Sigmoid colon (tissue), 7 donors: ENCODE results near the gene GJA9. TPM values are rescaled to one million over a fixed set of nuclear protein-coding genes. Genes with fewer than 3 reads are reported as not detected.

Experiments used
- DNase-seq: peaks from one replicate; pipeline ENCODE4 v3.0.0-alpha.2; 2019
- H3K27ac ChIP-seq, 4 donors: fragments of 200-600 bp; sonication (generic); one replicate each; pipeline ENCODE4 v1.5.1; 2016 to 2019; ENCODE audit warnings: mild to moderate bottlenecking in 1 of 4
- H3K27me3 ChIP-seq, 3 donors: fragments of 200-600 bp; sonication (generic); one replicate each; pipeline ENCODE4 v1.5.1; 2019; ENCODE audit warnings: mild to moderate bottlenecking in 1 of 3
- H3K36me3 ChIP-seq, 4 donors: fragments of 200-600 bp; sonication (generic); one replicate each; pipeline ENCODE4 v1.5.1; 2016 to 2019
- H3K4me1 ChIP-seq, 4 donors: fragments of 200-600 bp; sonication (generic); one replicate each; pipeline ENCODE4 v1.5.1; 2017 to 2019
- H3K4me3 ChIP-seq, 4 donors: fragments of 200-600 bp; sonication (generic); one replicate each; pipeline ENCODE4 v1.5.1; 2017 to 2019; ENCODE audit warnings: mild to moderate bottlenecking in 2 of 4, moderate library complexity in 1 of 4
- H3K9me3 ChIP-seq, 4 donors: fragments of 200-600 bp in 3 of 4; sonication (generic) in 3 of 4; one replicate each; pipeline versions ENCODE4 v1.5.1 to v1.6.1; 2013 to 2019
- EP300 ChIP-seq, 4 donors: sonication (generic); formaldehyde crosslinking; IDR thresholded peaks; one replicate each; pipeline ENCODE4 v1.6.1; 2017; ENCODE audit warnings: antibody characterized with exemption in 4 of 4
- POLR2A ChIP-seq, 2 donors: fragments of 450-650 bp; IDR thresholded peaks; one replicate each; pipeline ENCODE4 v1.6.1; 2016; ENCODE audit warnings: antibody characterized with exemption in 2 of 2, mild to moderate bottlenecking in 2 of 2, moderate library complexity in 2 of 2
- POLR2AphosphoS5 ChIP-seq, 4 donors: sonication (generic); formaldehyde crosslinking; IDR thresholded peaks; one replicate each; pipeline ENCODE4 v1.6.1; 2017; ENCODE audit warnings: antibody characterized with exemption in 4 of 4
- WGBS, 2 donors: extraction: QIAGEN DNeasy Blood & Tissue Kit; methylation state at CpG; one replicate each; pipeline ENCODE4 v1.1.7; 2013; 5-methylcytosine and 5-hydroxymethylcytosine counted together
- intact Hi-C: fragments of 100-400 bp; cut with DNase I; formaldehyde crosslinking; loops from one replicate; pipeline ENCODE4 v1.15.1; 2023
- polyA plus RNA-seq, 3 donors: library from polyadenylated mRNA; stranded (reverse); fragments of 200-250 nt; gene quantifications; one replicate each; pipeline ENCODE4 v1.2.3, GENCODE V29; 2013
- total RNA-seq, 4 donors: library from RNA; depleted of rRNA; stranded (reverse); fragments of >200 nt; gene quantifications; one replicate each; pipeline ENCODE4 v1.1.0, GENCODE V29; 2016
- TF ChIP-seq, protein P1 (sequence below), 4 experiments: fragments of 450-650 bp in 3 of 4; fragments of 200-600 bp in 1 of 4; IDR thresholded peaks; one replicate each; pipeline ENCODE4 v1.5.1; 2016 to 2019; ENCODE audit warnings: antibody characterized with exemption in 4 of 4, mild to moderate bottlenecking in 3 of 4, moderate library complexity in 2 of 4
- donor health status: healthy with polysubstance abuse.
- donor health status: Bipolar disorder and iron deficiency.
- donor health status: healthy.

The GJA9 gene
- not detected for total RNA-seq
- under 1 TPM in 1 of 3 donors, not detected in 2; 0.50 TPM for polyA plus RNA-seq

DNA sequence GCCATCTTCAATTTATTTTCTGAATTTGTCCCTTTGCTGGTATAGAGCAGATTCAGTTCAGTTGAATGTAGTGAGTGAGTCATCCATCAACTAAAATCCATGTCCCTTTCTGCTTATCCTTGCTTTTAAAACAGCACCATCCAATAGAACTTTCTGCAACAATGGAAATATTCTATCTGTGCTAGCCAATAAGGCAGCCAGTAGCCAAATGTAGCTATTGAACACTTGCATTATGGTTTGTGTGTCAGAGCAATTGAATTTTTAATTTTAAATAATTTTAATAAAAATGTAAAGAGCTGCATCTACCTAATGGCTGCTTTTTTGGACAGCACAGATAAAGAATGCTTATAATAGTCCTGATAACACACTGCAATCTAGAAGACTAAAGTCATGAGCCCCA, at the start of gene GJA9:
TSS of gene GJA9 (minus strand) at position 101 of the 400 bp plus-strand sequence. CDS start 5,489 bp downstream, outside the sequence.
- intact Hi-C loops: no loop called here
- no peaks in the 10 kb centered on the region for H3K4me1 ChIP-seq
- no peak within 1 kb of the TSS for H3K4me3 ChIP-seq
- no peak within 1 kb of the TSS for H3K27ac ChIP-seq
- no peaks in the 10 kb centered on the region for H3K9me3 ChIP-seq
- TF ChIP-seq, protein P1, sequence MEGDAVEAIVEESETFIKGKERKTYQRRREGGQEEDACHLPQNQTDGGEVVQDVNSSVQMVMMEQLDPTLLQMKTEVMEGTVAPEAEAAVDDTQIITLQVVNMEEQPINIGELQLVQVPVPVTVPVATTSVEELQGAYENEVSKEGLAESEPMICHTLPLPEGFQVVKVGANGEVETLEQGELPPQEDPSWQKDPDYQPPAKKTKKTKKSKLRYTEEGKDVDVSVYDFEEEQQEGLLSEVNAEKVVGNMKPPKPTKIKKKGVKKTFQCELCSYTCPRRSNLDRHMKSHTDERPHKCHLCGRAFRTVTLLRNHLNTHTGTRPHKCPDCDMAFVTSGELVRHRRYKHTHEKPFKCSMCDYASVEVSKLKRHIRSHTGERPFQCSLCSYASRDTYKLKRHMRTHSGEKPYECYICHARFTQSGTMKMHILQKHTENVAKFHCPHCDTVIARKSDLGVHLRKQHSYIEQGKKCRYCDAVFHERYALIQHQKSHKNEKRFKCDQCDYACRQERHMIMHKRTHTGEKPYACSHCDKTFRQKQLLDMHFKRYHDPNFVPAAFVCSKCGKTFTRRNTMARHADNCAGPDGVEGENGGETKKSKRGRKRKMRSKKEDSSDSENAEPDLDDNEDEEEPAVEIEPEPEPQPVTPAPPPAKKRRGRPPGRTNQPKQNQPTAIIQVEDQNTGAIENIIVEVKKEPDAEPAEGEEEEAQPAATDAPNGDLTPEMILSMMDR (IDR thresholded peaks at IDR 0.05): no peak
- TF ChIP-seq EP300 (IDR thresholded peaks at IDR 0.05) (no peak), POLR2A (IDR thresholded peaks at IDR 0.05) (no peak), POLR2AphosphoS5 (IDR thresholded peaks at IDR 0.05) (no peak)
- no peaks in the 10 kb centered on the region for H3K36me3 ChIP-seq
- no peak for DNase-seq
- H3K27me3 ChIP-seq: no peaks in the 10 kb centered on the region

DNA sequence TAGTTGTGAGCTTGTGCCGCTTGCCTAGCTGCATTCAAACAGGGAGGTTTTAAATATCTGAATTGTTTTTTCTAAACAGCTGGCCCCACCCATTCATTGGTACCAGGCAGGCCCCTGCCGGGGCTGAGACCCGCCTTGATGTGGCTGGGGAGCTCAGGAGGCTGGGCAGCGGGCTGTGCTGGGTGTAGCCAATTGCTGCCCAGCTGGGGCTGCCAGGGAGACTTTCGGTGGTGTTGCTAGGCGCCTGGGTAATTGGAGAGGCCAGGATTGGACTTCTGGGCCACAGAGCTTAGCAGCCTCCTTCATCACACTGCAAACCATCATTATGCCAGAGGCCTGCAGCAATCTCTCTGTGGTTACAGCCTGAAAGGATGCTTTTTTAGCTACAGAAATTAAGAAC, 48.1 kb upstream of the GJA9 start:
- H3K27ac ChIP-seq: no peak overlapping the region
- 66 to 77% methylated on average over 6 of the region's 6 CpGs for WGBS, 2 donors
- TF ChIP-seq EP300 (IDR thresholded peaks at IDR 0.05) (no peak), POLR2A (IDR thresholded peaks at IDR 0.05) (no peak), POLR2AphosphoS5 (IDR thresholded peaks at IDR 0.05) (no peak)
- TF ChIP-seq, protein P1 (IDR thresholded peaks at IDR 0.05): no peak
- no peaks in the 10 kb centered on the region for H3K4me1 ChIP-seq
- H3K36me3 ChIP-seq: no peaks in the 10 kb centered on the region
- no peaks in the 10 kb centered on the region for H3K9me3 ChIP-seq
- intact Hi-C loops: no loop called here
- no peak for DNase-seq
- H3K4me3 ChIP-seq: no peak overlapping the region
- no peaks in the 10 kb centered on the region for H3K27me3 ChIP-seq

DNA sequence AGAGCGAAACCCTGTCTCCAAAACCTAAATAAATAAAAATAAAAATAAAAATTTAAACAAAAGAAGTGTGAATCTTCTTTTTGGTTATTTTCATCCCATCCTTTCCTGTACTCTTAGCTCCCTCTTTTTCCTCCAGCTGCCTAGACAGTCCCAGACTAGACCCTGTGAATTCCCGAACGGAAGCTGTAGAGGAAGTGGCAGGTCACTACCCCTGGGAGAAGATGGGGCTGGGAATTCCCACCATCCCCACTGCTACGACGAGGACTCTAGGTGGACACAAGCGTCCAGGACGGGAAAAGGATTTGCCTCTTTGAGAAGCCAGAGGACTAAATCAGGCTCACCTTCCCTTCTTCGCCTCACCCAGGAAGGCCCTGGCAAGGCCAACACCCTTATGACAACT, 47.7 kb upstream of the GJA9 start:
- no peaks in the 10 kb centered on the region for H3K4me1 ChIP-seq
- DNase-seq: no peak
- H3K27me3 ChIP-seq: no peaks in the 10 kb centered on the region
- no peaks in the 10 kb centered on the region for H3K9me3 ChIP-seq
- H3K4me3 ChIP-seq: no peak overlapping the region
- no peaks in the 10 kb centered on the region for H3K36me3 ChIP-seq
- no peak overlapping the region for H3K27ac ChIP-seq
- no peak for TF ChIP-seq POLR2AphosphoS5 (IDR thresholded peaks at IDR 0.05)
- TF ChIP-seq POLR2A (IDR thresholded peaks at IDR 0.05): no peak
- no peak for TF ChIP-seq EP300 (IDR thresholded peaks at IDR 0.05)
- TF ChIP-seq, protein P1 (IDR thresholded peaks at IDR 0.05): no peak
- WGBS, 2 donors: 91 to 94% methylated on average over 8 of the region's 8 CpGs
- intact Hi-C loops: no loop called here

DNA sequence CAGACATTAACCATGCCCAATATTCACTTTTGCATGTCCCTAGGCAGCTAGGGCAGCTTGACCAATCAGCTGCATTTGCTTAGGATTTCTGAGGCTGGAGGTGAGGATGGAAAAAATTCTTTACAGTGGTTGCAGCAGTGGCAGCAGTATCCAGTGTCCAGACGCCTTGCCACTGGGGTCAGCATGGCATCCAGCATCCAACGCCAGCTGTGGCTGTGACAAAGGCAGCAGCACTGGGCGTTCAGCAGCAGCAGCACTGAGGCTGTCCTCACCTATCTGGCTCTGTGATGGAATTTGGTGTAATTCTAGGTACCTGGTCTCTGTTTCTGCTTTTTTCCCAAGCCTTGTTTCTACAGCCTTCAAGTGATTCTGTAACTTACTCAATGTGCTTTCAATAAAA, 44.7 kb upstream of the GJA9 start:
- no peak for DNase-seq
- intact Hi-C loops: no loop called here
- Histone ChIP-seq H3K27me3 (no peaks in the 10 kb centered on the region), H3K27ac (no peak overlapping the region), H3K9me3 (no peaks in the 10 kb centered on the region), H3K36me3 (no peaks in the 10 kb centered on the region), H3K4me3 (no peak overlapping the region), H3K4me1 (no peaks in the 10 kb centered on the region)
- TF ChIP-seq POLR2AphosphoS5 (IDR thresholded peaks at IDR 0.05) (no peak), EP300 (IDR thresholded peaks at IDR 0.05) (no peak), POLR2A (IDR thresholded peaks at IDR 0.05) (no peak)
- TF ChIP-seq, protein P1 (IDR thresholded peaks at IDR 0.05): no peak
- WGBS, 2 donors: 90 to 91% methylated on average over 3 of the region's 3 CpGs

DNA sequence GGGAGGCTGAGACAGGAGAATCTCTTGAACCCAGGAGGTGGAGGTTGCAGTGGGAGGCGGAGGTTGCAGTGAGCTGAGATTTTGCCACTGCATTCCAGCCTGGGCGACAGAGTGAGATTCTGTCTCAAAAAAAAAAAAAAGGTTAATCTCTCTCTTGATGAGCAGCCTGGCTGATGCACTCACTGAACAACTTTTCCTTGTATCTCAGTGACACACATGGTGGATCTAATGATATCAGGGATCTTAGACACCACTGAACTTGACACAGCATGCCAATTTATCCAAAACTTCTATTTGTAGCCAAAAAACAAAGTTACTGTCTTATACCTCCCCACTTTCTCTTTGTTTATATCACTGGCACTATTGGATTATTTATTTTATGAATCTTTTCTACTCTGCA, 44.0 kb upstream of the GJA9 start:
- WGBS, 2 donors: 95 to 96% methylated on average over 2 of the region's 2 CpGs
- Histone ChIP-seq H3K36me3 (no peaks in the 10 kb centered on the region), H3K4me3 (no peak overlapping the region), H3K27me3 (no peaks in the 10 kb centered on the region), H3K4me1 (no peaks in the 10 kb centered on the region), H3K9me3 (no peaks in the 10 kb centered on the region), H3K27ac (no peak overlapping the region)
- intact Hi-C loops: no loop called here
- no peak for DNase-seq
- TF ChIP-seq, protein P1 (IDR thresholded peaks at IDR 0.05): no peak
- no peak for TF ChIP-seq EP300 (IDR thresholded peaks at IDR 0.05)
- no peak for TF ChIP-seq POLR2A (IDR thresholded peaks at IDR 0.05)
- TF ChIP-seq POLR2AphosphoS5 (IDR thresholded peaks at IDR 0.05): no peak
